SH-SY5Y (cell line): ENCODE measurements around the gene ZNF316.

ENCODE experiments used
- GATA2 ChIP-seq: IDR thresholded peaks from 2 replicates; pipeline ENCODE4 v1.6.1; 2011; ENCODE audit warnings: mild to moderate bottlenecking, low read depth, low read length
- GATA3 ChIP-seq: IDR thresholded peaks from 2 replicates; pipeline ENCODE4 v1.6.1; 2011; ENCODE audit warnings: low read depth, mild to moderate bottlenecking, low read length, moderate library complexity

Gene ZNF316

GRCh38 chr7:6634021-6634420 is 3.1 kb upstream of the ZNF316 start:
- TF ChIP-seq GATA2 (no peak), GATA3 (no peak)

DNA sequence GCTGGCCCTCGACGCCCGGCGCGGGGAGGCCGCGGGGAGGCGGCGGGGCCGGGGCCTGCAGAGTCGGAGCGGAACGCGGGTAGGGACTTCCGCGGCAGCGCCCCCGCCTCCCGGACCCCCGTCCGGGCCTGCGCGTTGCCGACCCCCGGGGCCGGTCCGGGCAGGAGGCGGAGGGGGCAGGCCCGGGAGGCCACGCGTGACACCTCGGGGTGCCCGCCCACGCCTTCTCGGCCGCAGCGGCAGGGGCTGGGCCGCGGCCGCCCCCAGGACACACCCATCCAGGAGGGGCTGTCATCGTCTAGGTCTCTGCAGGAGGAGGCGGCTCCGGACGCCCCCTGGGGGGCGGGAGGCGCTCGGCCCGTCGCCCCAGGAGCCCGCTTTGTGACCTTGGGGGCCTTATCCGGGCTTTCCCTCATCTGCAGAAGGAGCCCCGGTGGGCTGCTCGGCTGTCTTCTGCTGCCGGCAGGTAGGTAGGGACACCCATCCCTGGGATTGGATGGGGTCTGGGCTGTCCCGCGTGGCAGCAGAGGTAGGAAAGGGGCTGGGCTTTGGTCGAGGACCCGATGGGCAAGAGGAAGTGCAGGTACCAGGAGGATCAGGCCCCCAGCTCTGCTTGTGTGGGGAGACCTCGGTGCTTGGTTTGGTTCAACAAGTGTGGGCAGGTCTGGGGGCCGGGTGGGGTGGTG is 569 bp downstream of the ZNF316 start:
- TF ChIP-seq GATA3 (no peak), GATA2 (no peak)

DNA sequence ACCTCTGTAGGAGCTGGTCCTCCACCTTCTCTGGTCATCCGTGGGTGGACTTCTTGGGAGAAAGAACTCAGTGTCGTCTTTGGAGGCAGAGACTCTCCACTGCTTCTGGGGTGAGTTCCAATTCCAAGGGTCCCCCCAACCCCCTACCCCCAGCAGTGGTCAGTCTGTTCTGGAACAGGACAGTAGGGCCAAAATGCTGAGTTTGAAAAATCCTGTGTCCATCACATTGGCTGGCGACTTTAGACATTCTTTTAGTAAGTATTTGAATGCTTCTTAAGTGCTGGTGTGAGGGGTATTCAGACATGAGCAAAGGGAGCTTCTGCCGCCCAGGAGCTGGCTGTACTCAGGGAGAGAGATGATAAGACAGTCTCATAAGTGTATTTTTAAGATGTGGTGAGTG is 1.9 kb downstream of the ZNF316 start:
- TF ChIP-seq GATA2 (no peak), GATA3 (no peak)

DNA sequence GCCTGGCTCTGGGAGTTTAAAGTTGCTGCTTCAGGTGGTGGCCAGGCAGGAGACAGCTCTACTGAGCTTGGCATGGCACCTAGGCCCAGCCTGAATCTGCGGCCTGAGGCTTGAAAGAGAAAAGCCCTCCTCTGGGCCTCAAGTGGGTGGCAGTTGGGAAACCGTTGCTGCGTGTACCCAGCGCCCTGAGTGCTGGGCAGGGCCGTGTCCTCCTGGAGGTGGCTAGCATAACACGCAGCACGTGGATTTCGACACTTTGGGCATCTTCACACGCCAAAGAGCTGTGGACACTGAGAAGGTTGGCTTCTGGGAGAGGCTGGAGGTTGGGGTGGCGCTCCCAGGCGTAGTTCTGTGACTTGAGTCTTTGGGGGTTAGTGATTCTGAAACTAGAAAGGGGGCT is 2.5 kb downstream of the ZNF316 start:
- TF ChIP-seq GATA2: no peak
- no peak for TF ChIP-seq GATA3

GRCh38 chr7:6640246-6640721 is 3.2 kb downstream of the ZNF316 start:
- TF ChIP-seq GATA3 (no peak), GATA2 (no peak)

GRCh38 chr7:6641305-6642035 is 4.4 kb downstream of the ZNF316 start:
- TF ChIP-seq GATA3 (no peak), GATA2 (no peak)

DNA sequence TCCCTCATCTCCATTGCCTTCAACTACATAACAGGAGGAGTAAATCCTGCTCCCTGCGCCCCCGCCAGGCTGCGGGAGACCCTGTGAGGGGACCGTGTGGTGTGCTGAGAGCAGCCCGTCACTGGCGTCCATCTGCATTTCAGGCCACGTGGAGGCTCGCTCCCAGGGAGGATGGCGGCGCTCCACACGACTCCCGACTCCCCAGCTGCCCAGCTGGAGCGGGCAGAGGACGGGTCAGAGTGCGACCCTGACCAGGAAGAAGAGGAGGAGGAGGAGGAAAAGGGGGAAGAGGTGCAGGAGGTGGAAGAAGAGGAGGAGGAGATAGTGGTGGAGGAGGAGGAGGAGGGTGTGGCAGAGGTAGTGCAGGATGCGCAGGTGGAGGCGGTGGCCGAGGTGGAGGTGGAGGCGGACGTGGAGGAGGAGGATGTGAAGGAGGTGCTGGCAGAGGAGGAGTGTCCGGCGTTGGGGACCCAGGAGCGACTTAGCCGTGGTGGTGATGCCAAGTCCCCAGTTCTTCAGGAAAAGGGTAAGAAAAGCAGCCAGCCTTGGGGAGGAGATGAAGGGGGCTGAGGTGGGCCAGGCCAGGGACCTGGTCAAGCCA is 5.2 kb downstream of the ZNF316 start:
- TF ChIP-seq GATA3: no peak

DNA sequence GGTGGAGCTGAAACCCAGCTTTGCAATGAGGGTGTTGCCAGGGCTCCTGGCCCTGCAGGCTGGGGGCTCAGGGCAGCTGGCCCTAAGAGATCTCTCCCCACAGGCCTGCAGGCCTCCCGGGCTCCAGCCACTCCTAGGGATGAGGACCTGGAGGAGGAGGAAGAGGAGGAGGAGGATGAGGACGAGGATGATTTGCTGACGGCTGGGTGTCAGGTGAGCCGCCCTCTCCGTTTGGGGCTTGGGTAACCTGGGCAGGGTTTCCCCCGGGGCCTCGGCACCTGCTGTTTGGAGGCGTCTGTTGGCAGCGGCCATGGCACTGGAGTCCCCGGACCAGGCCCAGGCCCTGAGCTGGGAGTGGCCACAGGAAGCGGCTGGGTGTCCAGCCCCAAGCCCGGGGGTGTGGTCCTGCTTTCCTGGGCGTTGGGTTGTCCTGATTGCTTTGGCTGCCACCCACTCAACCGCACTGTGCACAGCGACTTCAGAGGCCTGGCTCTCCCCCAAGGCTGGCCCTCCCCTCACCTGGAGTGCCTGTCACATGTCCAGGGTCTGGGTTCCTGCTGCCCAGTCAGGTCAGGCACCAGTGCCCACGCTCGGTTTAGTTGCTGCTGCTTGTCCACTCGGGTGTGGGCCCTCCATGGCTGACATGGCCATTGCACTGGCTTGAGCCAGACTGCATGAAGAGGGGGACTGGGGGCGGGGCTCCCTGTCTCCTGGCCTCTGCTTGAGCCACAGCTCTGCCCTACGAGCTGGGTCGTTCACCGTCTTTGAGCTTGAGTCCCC is 5.9 kb downstream of the ZNF316 start:
- TF ChIP-seq GATA3 (no peak), GATA2 (no peak)

- TF ChIP-seq GATA2: no peak
- no peak for TF ChIP-seq GATA3
These were observed 7.0 kb downstream of the ZNF316 start for GRCh38 chr7:6643915-6644625.

DNA sequence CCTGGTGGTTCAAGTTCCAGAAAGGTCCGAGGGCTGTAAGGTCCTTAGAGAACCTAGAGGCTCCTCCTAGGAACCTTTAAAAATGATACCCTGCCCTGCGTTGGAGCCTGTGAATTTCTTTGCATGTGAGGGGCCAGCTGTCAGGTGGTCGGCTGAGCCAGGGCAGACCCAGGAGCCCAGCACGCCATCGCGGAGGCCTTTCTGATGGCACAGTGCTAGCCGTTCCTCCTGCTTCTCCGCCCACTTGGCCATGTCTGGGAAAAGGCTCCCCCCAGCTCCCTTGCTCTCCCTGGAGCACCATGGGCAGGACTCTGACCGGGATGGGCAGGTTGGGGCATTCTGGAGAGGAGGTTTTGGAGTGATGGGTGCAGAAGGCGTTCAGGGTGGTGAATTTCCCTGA is 7.6 kb downstream of the ZNF316 start:
- TF ChIP-seq GATA3: no peak
- no peak for TF ChIP-seq GATA2

GRCh38 chr7:6646465-6646864 is 9.3 kb downstream of the ZNF316 start:
- no peak for TF ChIP-seq GATA3
- no peak for TF ChIP-seq GATA2

- no peak for TF ChIP-seq GATA3
- TF ChIP-seq GATA2: no peak
These were observed 10.0 kb downstream of the ZNF316 start for GRCh38 chr7:6647080-6647479.

DNA sequence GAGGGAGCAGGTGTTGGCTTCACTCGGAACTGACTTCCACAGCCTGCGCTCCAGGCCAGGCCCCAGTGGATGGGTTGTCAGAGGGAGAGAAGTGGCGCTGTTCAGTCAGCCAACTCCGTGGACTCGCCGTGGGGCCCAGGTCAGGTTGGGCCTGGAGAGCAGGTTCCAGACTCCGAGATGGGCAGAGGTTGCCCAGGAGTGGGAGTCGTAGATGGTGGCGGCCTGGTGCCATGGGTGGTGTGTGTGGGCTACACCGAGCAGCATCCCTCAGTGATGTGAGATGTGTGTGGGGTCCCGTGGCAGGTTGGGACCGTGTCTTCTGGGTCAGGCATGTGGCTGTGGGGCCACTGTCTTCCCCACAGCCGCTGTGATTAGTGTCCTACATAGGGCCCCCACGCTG is 10.4 kb downstream of the ZNF316 start:
- TF ChIP-seq GATA2: no peak
- no peak for TF ChIP-seq GATA3

DNA sequence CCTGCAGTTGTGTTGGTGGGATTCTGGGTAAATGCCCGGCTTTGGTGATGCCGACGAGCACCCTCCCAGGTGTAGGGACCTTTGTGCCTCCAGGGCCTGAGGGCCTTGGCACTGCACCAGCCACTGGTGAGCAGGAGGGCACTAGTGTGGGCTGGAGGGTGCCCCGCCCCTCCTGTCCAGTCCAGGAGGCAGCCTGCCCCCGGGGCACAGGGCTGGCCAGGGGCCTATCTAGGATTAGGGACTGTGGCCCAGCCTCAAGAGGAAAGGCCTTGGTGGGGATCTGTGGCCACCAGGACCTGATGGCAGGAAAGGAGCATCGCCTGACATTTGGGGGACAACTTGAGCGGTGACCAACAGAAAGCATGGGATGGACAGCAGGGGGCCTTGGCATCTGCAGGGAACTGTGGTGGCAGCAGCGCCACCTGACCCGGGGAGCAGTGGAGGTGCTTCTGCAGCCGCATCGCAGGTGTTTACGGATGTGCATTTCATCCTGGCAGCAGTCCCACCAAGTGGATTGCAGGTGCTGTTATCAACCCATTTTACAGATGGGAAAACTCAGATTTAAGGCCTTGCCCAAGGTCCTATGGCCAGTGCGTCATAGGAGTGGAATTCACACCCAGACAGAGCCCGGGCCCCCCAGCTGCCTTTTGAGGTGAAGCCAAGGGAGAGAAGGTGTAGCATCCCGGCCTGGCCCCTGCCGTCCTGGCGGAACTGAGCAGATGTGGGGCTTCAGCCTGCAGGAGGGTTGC is 11.1 kb downstream of the ZNF316 start:
- TF ChIP-seq GATA3 (no peak), GATA2 (no peak)
